Esophagus (tissue), 2 donors: ENCODE measurements around the gene TFIP11. TPM values are rescaled to one million over a fixed set of nuclear protein-coding genes. Genes with fewer than 3 reads are reported as not detected.

Experiments used
- H3K27ac ChIP-seq, 2 donors: one replicate each; pipeline ENCODE4 v1.5.1; 2013; ENCODE audit warnings: low read depth in 2 of 2, mild to moderate bottlenecking in 2 of 2, inconsistent platforms in 1 of 2, low read length in 1 of 2, moderate library complexity in 1 of 2
- H3K27me3 ChIP-seq, 2 donors: one replicate each; pipeline ENCODE4 v1.6.1; 2013; ENCODE audit warnings: low read length in 2 of 2, control low read depth in 1 of 2, mild to moderate bottlenecking in 1 of 2; ENCODE audit not compliant: insufficient read depth in 2 of 2, control insufficient read depth in 1 of 2
- H3K36me3 ChIP-seq, 2 donors: one replicate each; pipeline ENCODE4 v1.6.1; 2013; ENCODE audit warnings: low read length in 1 of 2; ENCODE audit not compliant: control insufficient read depth in 2 of 2, insufficient read depth in 2 of 2
- H3K4me1 ChIP-seq, 2 donors: one replicate each; pipeline ENCODE4 v1.6.1; 2013; ENCODE audit warnings: low read length in 1 of 2; ENCODE audit not compliant: control insufficient read depth in 2 of 2, insufficient read depth in 2 of 2
- H3K4me3 ChIP-seq, 2 donors: one replicate each; pipeline ENCODE4 v1.5.1; 2013; ENCODE audit warnings: low read length in 2 of 2, mild to moderate bottlenecking in 2 of 2, low read depth in 1 of 2, moderate library complexity in 1 of 2
- H3K9me3 ChIP-seq, 2 donors: one replicate each; pipeline ENCODE4 v1.6.1; 2013; ENCODE audit warnings: mild to moderate bottlenecking in 2 of 2, low read depth in 1 of 2, low read length in 1 of 2, moderate library complexity in 1 of 2; ENCODE audit not compliant: control insufficient read depth in 2 of 2, insufficient read depth in 1 of 2
- WGBS, 2 donors: extraction: QIAGEN DNeasy Blood & Tissue Kit; methylation state at CpG; one replicate each; pipeline ENCODE4 v1.1.7; 2013; 5-methylcytosine and 5-hydroxymethylcytosine counted together
- polyA plus RNA-seq, 2 donors: library from polyadenylated mRNA; stranded (reverse); fragments of 200-250 nt; gene quantifications; one replicate each; pipeline ENCODE4 v1.2.3, GENCODE V29; 2013
- donor health status: healthy with polysubstance abuse.
- donor health status: Bipolar disorder and iron deficiency.

The TFIP11 gene
- 10 to 100 TPM; 19.7 to 21.5 TPM for polyA plus RNA-seq

- H3K27me3 ChIP-seq: no peaks in the 10 kb centered on the region
- H3K9me3 ChIP-seq: no peaks in the 10 kb centered on the region
- H3K27ac ChIP-seq: peak within 1 kb of the TSS; percentile 61 to 91
- 0% methylated on average over 40 of the region's 40 CpGs for WGBS, 2 donors
- H3K4me3 ChIP-seq: peak within 1 kb of the TSS; percentile 89 to 98
- H3K4me1 ChIP-seq: peaks cover 0 to 5% of the 10 kb centered on the region in 2 donors
- peaks cover 8 to 9% of the 10 kb centered on the region in 2 donors for H3K36me3 ChIP-seq
Observed at GRCh38 chr22:26512149-26512793, at the start of gene TFIP11. TFIP11 (minus strand) TSS chr22:26512473; CDS start chr22:26510272, 2,201 bp downstream.

- Histone ChIP-seq H3K27me3 (no peaks in the 10 kb centered on the region), H3K9me3 (no peaks in the 10 kb centered on the region), H3K4me3 (no peak overlapping the region), H3K36me3 (peaks cover 0 to 4% of the 10 kb centered on the region in 2 donors), H3K27ac (no peak overlapping the region), H3K4me1 (peaks cover 10 to 13% of the 10 kb centered on the region in 2 donors)
- 65 to 70% methylated on average over 9 of the region's 9 CpGs for WGBS, 2 donors
Observed at GRCh38 chr22:26561756-26562417, 49.6 kb upstream of the TFIP11 start.

DNA sequence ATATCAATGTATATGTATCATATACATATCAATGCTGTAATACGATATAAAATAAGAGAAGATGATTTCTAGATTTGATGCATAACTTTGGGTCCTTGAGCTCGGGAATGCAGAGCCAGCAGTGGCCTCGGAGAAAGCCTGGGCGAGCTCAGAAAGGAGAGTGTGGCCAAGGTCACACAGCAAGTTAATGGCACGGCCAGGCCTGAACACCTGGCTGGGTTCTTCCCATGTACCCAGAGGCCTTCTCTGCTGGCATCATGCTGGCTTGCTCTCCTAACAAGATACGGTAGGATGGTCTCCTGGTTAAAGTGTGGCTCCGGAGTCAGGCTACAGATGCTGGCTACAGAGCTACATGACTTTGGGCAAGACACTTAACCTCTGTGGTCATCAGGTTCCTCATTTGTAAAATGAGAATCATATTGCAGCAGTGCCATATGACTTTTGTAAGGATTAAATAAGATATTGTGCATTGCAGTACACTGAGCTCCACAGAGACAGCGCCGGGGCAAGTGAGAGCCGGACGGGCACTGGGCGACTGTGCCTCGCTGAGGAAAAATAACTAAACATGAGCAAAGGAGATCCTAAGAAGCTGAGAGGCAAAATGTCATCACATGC is 47.8 kb upstream of the TFIP11 start:
- Histone ChIP-seq H3K27me3 (no peaks in the 10 kb centered on the region), H3K9me3 (no peaks in the 10 kb centered on the region), H3K36me3 (peaks cover 0 to 3% of the 10 kb centered on the region in 2 donors), H3K4me1 (peaks cover 8% of the 10 kb centered on the region in 2 donors), H3K27ac (no peak overlapping the region), H3K4me3 (no peak overlapping the region)
- 78 to 95% methylated on average over 13 of the region's 13 CpGs for WGBS, 2 donors

DNA sequence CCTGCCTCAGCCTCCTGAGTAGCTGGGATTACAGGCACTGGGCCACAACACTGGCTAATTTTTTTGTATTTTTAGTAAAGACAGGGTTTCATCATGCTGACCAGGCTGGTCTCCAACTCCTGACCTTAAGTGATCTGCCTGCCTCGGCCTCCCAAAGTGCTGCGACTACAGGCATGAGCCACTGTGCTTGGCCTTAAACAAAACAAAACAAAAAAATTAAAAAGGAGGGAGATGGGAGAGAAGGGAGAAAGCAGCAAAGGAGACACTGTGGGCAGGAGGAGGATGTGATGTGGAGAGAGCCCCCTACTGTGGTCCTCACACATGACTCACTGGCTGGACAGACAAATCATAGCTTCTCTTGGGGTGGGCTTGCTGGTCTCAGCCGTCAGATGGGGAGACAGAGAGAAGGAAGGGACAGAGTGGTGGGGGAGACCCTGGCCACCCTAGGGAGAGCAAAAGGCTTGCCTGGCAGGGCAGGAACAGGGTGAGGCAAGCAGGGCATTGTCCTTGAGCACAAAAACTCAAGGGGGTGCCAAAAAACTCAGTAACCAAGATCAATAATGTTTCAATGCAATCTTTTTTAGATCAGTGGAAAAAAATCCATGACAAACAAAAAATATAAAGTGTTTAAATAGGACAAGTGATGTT is 46.1 kb upstream of the TFIP11 start:
- Histone ChIP-seq H3K9me3 (no peaks in the 10 kb centered on the region), H3K4me1 (peaks cover 4 to 8% of the 10 kb centered on the region in 2 donors), H3K4me3 (no peak overlapping the region), H3K27ac (no peak overlapping the region), H3K27me3 (no peaks in the 10 kb centered on the region), H3K36me3 (no peaks in the 10 kb centered on the region)
- 76 to 86% methylated on average over 3 of the region's 3 CpGs for WGBS, 2 donors

DNA sequence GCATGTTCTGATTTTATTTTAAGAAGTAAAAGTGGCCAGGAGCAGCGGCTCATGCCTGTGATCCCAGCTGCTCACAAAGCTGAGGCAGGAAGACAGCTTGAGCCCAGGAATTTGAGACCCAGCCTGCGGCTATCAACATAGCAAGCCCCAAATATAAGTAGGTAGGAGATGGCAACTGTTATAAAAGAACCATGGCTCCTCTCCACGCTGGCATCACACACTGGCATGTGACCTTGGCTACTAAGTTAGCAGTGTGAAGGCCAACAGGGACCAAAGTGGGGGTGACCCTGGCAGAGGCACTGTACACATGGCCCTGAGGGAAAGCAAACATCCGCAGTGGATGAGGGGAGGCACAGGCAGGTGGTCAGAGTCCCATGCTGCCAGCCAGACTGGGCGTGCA is 44.6 kb upstream of the TFIP11 start:
- Histone ChIP-seq H3K4me1 (peaks cover 2 to 6% of the 10 kb centered on the region in 2 donors), H3K9me3 (no peaks in the 10 kb centered on the region), H3K4me3 (no peak overlapping the region), H3K27ac (no peak overlapping the region), H3K27me3 (no peaks in the 10 kb centered on the region), H3K36me3 (no peaks in the 10 kb centered on the region)
- WGBS, 2 donors: 85 to 86% methylated on average over 5 of the region's 5 CpGs

GRCh38 chr22:26555478-26555877 is 43.2 kb upstream of the TFIP11 start:
- H3K27me3 ChIP-seq: no peaks in the 10 kb centered on the region
- WGBS, 2 donors: 61 to 72% methylated on average over 11 of the region's 11 CpGs
- H3K9me3 ChIP-seq: no peaks in the 10 kb centered on the region
- H3K36me3 ChIP-seq: no peaks in the 10 kb centered on the region
- H3K27ac ChIP-seq: no peak overlapping the region
- no peak overlapping the region for H3K4me3 ChIP-seq
- H3K4me1 ChIP-seq: peaks cover 1 to 3% of the 10 kb centered on the region in 2 donors

DNA sequence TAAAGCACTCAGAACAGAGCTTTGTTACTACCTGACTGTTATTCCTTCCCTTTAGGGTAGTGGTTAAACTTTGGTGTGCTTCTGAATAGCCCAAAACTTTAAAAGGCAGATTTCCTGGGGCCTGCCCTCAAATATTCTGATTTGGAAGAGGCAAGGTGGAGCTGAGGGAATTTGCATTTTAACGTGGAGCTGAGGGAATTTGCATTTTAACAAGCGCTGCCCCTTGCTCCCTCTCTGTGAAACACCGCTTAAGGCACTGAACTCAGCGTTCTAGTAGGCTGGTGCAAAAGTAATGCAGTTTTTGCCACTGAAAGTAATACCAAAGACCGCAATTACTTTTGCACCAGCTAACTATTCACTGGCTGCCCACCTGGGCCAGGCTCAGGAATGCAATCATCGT is 42.7 kb upstream of the TFIP11 start:
- Histone ChIP-seq H3K9me3 (no peaks in the 10 kb centered on the region), H3K27me3 (no peaks in the 10 kb centered on the region), H3K4me1 (peaks cover 3% of the 10 kb centered on the region in 2 donors), H3K36me3 (no peaks in the 10 kb centered on the region), H3K4me3 (no peak overlapping the region), H3K27ac (no peak overlapping the region)
- 73 to 83% methylated on average over 6 of the region's 6 CpGs for WGBS, 2 donors

- Histone ChIP-seq H3K27ac (no peak overlapping the region), H3K36me3 (no peaks in the 10 kb centered on the region), H3K27me3 (no peaks in the 10 kb centered on the region), H3K4me3 (no peak overlapping the region), H3K9me3 (no peaks in the 10 kb centered on the region), H3K4me1 (peaks cover 3% of the 10 kb centered on the region in 2 donors)
- WGBS, 2 donors: 51 to 58% methylated on average over 7 of the region's 7 CpGs
Observed at GRCh38 chr22:26553056-26553752, 40.9 kb upstream of the TFIP11 start.

- H3K4me3 ChIP-seq: no peak overlapping the region
- peaks cover 3% of the 10 kb centered on the region in 2 donors for H3K4me1 ChIP-seq
- no peaks in the 10 kb centered on the region for H3K27me3 ChIP-seq
- H3K36me3 ChIP-seq: no peaks in the 10 kb centered on the region
- H3K9me3 ChIP-seq: no peaks in the 10 kb centered on the region
- 59 to 85% methylated on average over 9 to 10 of the region's 10 CpGs for WGBS, 2 donors
- no peak overlapping the region for H3K27ac ChIP-seq
Observed at GRCh38 chr22:26552466-26552865, 40.2 kb upstream of the TFIP11 start.
